GM19035 (cell line): ENCODE data around the gene GLDN.

Source experiments
- ATAC-seq: cut with Tn5 transposase; IDR thresholded peaks from one replicate; pipeline ENCODE4 v1.9.1; 2021; ENCODE audit not compliant: unreplicated experiment

The GLDN gene

DNA sequence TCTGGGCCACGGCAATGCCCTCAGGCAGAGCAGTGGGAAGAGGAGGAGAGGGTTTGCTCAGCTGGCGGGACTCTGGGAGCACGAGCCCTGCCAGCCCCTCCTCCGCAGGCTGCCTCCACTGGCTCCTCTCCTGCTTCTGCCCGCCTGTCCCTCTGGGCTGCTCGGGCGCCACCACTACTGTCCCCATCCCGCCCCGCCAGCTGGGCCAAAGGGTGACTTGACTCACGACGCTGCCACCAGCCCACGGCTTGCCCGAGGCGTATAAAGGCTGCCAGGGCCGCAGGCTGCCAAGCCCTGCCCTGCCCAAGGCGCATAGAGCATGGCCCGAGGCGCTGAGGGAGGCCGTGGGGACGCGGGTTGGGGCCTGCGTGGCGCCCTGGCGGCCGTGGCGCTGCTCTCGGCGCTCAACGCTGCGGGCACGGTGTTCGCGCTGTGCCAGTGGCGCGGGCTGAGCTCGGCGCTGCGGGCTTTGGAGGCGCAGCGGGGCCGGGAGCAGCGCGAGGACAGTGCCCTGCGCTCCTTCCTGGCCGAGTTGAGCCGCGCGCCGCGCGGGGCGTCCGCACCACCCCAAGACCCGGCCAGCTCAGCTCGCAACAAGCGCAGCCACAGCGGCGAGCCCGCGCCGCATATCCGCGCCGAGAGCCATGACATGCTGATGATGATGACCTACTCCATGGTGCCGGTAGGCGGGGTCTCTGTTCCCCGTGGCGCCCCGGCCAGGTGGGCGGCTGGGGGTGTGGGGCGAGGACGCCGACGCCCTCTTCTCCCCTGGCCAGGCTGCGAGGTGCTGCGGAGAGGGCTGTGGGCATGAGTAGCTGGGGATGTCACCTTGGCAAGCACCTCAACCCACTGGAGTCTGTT is at the start of gene GLDN:
Gene GLDN (plus strand): TSS at position 290 of the 861 bp plus-strand sequence. CDS start 30 bp downstream, at position 320.
- no peak for ATAC-seq

DNA sequence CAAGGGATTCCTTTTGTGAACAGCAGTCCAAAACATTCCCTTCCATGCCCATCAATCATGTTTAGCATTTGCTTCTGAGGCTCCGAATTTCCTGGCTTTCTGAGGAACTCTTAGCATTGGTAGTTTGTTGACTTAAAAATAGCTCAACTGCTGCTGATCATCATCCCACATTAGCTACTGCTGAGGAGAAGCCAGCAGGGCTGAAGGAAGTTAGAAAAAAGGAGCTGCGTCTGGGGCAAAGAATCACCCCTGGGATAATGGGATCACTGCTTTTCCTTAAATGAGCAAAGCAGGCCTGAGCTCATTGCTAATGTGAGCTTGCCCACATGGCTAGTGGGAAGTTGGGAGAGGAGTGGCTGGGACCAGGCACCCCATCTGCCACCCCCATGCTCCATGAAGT is 42.8 kb upstream of the GLDN start:
- no peak for ATAC-seq

DNA sequence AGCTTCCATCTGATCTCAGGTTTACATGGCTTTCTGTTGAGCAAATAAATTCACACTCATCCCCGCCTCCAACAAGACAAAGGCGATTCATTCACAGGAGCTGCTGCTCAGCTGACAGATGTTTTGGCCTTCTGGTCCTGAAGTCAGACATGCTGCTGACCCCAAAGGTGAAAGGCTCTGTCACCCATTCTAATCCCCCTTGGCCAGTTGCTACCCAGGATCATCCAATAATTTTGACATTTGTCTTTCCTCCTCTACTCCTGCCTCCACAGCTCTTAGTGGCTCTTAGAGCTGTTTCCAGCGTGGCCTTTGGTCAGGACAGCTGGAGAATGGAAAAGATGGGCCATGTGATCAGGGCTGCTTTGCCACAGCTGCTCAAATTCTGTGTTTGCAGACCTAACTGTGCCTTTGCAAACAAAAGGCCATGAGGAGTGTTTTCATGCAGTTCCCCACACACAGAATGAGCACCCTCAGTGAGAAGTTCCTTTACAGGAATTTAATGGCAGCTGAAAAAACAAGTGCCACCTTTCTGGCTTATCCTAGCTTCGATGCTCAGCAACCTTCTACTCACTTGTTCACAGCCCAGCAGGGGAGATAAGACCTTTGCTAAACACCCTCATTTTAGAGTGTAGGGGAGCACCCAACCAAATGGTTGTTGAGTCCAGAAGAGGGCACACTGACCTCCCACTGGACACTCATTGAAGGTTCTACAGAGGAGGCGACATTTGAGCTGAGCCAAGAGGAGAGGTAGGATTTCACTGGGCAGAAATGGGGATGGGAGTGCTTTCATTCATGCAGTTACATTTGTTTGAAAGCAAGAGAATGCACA is 42.1 kb upstream of the GLDN start:
- no peak for ATAC-seq

DNA sequence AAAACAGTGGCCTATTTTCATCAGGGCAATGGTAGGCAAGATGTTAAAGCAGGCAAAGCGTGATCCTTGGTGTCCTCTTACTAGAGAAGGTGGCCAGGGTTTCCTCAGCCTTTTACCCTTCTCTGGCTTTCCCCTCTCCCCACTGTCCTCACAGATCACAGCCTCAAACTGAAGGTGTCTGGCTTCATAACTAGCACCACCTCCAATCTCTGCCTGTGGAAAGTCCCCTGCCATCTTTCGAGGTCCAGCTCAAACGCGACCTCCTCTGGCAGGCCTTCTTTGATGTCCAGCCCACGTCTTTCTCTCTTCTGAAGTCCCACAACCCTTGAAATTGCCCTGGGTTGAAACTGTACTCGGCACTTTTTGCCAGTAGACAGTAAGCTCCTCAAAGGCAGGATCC is 39.0 kb upstream of the GLDN start:
- no peak for ATAC-seq

DNA sequence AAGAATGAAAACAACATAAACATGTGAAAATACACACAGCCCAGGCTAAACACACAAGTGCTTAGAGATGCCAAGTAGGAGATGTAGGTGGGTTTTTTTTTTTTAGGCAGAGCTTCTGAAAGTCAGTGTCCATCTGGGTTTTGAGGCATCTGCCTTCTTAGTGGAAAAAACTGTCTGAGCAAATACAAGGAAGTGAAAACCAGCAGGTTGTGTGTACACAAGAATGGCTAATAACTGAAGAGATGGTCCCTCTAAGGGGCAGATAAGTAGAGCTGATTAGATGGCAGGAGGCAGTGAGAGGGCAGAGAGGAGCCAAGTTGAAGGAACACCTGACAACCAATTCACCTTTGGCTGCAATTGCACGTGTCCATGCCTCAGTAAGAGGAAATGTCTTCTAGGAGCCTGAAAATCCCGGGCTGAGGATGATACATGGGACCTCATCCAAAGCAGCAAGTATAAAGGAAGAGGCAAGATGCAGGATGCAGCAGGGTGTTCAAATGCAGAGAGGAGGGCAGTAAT is 37.9 kb upstream of the GLDN start:
- ATAC-seq = no peak

DNA sequence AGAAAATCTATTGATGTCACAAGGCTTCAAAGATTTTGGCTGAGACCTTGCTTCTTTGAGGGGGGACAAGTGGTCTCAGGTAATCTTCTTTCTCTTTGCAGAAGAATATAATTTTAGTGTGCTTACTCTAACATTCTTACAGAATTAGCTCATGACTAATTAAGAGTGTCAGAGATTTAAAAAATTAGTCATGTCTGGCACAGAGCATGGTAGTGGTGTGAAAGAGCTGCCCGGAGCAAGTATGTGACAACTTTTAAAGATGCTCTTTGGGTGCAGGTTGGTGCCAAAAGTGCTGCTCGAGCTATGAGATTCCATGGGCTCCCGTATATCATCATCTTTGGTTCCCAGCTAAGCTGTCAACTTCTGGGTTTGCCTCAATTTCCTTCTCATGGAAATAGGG is 34.1 kb upstream of the GLDN start:
- ATAC-seq = no peak

DNA sequence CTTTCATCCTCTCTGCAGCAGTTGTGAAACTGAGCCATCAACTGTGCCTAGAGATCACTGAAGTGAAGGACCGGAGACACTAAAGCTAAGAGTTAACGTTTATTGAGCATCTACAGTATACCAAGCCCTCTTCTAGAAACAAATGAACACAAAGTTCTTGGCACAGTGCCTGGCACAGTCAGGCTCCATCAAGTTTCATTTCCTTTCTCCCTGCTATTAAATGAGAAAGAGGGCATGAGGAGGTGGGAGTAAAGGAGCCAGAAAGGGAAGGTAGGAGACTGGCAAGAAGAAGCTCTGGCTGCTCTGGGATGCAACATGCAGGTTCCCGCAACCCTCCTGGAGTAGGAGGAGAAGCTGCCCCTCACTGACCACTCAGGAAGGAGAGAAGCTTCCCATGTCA is 33.6 kb upstream of the GLDN start:
- ATAC-seq = no peak

DNA sequence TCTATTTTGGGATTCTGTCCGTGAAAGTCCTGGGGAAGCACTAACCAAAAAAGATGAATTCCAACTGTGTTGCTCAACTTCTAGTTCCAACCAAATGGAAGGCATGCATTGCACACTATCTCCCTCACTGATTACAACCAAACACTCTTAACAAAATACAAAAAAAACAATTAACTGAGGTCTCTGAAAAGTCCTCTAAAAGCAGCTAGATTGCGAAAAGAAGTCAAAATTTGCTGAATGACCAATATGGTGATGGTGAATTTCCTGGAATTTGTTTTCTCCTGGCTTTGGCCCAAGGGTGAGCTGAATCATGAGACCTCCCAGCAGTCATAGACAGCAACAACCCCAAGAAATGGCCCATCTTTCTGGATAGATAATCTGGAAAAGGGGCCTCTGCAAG is 31.4 kb upstream of the GLDN start:
- no peak for ATAC-seq

DNA sequence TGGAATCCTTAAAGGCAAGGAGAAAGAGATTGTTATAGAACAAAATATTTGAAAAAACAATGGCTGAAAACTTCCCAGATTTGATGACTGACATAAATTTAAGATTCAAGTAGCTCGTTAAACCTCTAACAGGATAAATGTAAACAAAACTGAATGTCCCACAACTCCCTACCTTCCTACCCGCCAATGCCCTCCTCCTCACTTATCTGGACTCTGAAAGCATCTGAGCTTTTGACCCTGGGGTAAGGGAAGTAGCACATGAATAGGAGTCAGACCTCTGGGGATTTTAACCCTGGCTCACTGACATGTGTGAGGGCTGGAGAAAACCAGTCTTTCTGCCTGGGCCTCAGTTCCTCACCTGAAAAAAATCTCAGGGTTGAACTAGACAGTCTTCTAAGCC is 29.9 kb upstream of the GLDN start:
- ATAC-seq = no peak

DNA sequence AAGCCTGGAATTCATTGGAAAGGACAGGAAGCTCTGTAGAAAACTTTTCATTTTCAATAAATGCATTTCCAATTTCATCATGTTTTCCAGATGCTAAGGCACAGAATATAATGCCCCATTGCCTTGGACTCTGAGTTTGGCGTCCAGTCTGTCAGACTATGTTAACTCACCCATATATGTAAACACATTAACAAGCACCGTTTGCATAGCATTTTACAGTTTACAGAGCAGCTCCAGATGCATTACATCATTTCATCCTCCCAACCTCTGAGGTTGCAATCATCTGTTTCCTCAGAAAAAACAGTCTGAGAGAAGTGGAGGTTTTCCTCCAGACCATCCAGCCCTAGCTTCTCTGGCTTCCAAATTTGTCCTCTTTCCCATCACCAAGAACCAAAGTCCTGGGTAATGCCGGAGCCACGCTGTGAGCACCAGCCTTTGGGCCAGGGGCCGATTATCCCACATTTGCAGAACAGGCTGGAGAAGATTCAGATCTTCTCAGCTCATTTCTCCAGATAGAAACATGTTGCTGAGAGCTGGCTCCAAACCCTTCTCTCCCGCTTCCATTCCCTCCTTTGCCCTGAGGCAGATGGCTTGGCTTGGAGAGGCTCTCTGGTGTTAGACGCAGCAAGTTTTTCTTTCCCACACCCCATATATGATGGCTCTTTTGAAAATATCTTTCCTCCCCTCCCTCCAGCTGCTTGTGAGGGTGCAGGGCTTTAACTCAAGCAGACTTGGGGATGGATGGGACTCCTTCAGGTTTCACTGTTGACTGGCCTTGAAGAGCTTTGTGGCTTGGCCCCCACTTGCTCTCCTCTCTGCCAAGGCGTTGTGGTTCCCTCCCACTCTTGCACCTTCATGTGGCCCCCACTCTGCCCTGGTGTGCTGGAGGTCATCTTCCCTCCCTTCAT is 29.0 kb upstream of the GLDN start:
- no peak for ATAC-seq

- ATAC-seq = no peak
Measured at GRCh38 chr15:51313074-51313393, 28.4 kb upstream of the GLDN start.

DNA sequence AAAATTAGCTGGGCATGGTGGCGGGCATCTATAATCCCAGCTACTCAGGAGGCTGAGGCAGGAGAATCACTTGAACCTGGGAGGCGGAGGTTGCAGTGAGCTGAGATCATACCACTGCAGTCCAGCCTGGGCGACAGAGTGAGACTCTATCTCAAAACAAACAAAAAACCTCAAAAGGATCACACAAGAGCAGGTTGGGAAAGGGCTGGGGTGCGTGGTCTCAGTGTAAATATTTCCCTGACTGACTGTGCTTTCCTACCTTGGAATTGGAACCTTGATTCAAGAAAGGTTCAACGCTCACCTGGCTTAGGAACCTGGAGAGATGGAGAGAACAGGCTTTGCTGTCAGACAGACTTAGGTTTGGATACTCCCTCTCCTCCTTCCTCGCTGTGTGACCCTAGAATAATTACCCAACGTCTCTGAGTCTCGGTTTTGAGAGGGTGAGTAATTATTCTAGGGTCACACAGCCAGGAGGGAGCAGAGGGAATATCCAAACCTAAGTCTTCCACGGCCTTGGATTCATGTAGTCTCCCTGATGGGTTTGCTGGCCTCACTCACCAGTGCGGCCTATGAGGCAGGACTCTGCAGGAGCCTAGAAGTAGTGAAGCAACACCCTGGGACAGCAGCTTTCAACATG is 27.7 kb upstream of the GLDN start:
- no peak for ATAC-seq

DNA sequence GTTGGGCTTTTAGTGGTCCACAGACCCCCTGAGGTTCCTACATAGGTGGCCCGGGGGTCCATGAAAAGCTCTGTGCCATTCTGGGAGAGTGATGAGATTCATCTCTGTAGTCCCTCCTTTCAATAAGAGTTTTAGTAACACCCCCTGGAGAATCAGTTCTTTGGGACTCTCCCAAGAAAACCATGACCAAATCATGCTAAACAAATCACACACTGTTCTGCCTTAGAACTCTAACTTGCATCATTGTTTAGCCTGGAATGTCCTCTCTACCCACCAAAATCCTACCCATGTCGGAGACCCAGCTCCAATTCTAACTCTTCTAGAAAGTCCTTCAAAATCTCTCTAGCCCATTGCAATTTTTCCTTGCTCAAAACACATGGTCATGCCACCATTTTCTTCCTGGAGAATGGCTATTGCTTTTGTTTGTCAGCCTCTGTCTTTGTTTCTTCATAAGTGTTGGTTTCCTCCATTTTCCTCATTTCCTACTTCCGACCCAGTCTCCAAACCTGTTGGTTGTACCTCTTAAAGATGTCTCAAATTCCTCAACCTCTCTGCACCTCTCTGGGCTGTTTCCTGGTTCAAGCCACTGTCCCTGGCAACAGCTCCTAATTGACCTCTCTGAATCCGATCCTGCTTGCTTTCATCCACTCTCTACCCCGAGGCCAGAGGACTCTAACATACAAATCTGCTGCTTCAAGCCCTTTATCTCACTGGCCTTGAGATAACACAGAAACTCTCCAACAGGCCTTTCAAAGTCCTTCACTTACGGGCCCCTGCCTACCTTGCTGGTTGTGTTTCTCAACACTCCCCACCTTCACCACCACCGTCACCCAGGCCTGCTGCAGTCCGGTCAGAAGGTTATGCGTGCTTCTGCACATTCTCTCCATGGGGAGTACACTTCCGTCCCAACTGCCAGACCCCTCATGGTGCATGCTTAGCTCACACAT is 26.8 kb upstream of the GLDN start:
- ATAC-seq = no peak

DNA sequence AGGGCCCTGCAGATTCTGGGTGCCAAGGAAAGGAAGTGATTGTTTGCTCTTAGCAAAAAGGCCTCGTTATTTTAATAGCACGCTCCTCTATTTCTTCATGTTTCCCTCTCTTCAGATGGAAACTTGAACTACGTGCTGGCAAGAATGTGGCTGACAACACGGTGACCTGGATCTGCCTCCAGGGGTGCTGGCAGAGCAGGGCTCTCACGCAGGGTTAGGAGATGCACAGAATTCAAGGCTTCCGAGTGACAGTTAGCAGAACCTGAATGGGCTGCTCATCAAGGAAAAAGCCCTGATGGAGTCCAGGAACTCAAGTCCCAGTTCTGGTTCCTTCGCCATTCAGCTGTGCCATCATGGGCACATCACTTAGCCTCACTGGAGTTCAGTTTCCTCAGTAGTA is 25.7 kb upstream of the GLDN start:
- ATAC-seq = no peak

GRCh38 chr15:51316636-51317035 is 24.8 kb upstream of the GLDN start:
- ATAC-seq = no peak

DNA sequence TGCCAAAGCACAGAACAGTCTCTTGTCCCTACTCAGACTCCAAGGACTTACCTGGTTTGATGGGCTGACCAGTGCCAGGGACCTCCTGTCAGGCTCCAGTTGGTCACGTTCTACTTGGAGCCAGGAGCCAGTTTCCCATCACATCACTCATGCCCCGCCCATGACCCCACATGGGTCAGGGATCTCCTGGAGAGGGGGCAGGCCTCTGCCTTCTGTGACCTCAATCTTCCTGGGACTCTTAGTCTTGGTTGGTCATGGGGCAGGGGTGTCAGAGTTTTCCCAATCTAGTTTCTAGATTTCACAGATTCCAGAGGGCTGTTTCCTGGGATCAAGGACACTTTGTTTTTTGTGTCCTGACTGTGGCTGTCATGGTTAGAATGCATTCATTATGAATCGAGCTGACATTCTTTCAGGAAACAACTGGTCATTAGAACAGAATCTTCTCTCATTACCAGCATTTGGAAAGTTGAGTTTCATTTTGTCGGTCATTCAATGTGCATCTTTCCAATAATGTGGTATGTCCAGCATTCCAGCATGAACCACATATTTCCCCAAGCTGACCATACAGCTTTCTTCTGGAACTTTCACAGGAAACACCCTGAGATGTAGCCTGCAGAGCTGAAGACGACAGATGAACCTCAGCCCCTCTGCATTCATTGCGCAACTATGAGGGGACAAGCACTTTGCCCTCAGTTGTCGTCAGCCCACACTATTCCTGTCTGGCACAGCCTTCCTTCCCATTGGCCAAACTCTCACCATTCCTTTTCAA is 22.9 kb upstream of the GLDN start:
- no peak for ATAC-seq

DNA sequence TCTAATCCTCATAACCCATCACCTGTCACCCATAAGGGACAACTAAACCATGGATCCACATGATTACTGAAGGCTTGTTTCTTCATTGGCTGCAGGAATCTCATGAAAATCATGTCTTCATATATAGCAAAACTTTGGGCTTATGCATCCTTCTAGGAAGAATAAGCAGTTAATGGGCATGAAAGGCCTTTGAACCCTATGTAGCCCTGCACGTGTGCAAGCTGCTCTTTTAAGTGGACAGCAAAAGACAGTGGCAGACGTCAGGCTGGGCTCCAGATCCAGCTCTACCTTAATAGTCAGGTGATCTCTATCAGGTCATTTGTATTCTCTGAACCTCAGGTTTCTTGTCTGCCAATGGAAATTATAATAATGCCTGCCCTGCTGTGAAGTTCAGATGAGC is 21.9 kb upstream of the GLDN start:
- ATAC-seq = no peak

DNA sequence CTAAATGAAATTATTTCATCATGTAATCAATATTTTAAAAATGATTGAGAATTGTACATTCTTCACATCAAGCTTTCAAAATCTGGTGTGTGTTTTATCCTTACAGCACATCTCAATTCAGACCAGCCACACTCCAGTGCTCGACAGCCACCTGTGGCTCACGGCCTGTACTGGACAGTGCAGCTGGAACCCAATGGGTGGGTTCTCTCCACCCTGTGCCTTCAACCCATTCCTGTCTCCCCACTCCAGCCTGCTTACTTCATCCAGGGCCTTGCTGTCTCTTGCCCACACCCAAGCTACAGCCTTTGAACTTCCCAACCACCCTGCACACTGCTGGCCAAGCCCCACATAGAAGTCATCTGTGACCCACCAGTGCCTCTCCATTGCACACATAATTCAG is 20.6 kb upstream of the GLDN start:
- no peak for ATAC-seq

DNA sequence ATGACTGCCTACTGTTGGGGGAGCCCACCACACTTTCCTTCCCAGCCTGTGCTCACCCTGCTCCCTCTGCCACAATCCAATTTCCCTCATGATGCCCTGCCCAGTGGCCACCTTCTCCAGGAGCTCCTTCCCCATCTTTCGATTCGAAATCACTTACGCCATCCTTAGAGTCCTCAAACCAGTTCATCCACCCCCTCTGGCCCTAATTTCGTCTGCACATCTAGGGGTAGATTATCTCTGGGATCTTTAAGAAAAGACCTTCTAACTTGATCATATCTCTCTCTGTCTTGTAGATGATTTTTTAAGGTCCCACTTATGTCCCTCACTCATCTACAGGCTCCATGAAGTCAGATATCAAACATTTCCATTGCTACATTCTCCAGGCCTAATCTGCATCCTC is 20.1 kb upstream of the GLDN start:
- no peak for ATAC-seq
